ENCODE results near the gene KCNJ11. TPM values are rescaled to one million over a fixed set of nuclear protein-coding genes. Genes with fewer than 3 reads are reported as not detected.

Gene KCNJ11
- total and polyA plus RNA-seq, 2 of the 4 experiments (the other 2 are of a cell fraction) = not detected

DNA sequence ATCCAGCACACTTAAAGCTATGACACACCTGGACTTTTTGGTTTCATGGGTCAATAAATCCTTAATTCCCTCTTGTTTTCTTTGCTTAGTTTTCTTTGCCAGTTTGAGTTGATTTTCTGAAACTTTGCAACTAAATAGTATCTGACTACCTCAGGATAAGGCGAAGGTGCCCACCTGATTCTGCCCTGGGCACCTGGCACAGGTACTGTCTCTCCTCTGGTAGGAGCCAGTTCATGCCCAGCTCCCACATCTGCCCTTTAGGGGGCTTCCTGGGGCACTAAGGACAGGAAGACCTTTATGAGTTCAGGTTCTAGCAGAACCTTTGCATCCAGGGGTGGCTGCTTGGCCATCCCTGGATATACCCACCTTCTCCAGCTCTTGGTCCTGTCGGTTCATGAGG is 19.6 kb upstream of the KCNJ11 start:
- H4K5ac ChIP-seq (ENCODE audit: low read depth, low read length) = no peak overlapping the region

More for the DNA sequence above, 19.6 kb upstream of the KCNJ11 start:
- TF ChIP-seq POLR2A (IDR thresholded peaks at IDR 0.05; ENCODE audit: low read depth, low read length) = no peak
- TF ChIP-seq RFX5 (IDR thresholded peaks at IDR 0.05; ENCODE audit: low read depth, low read length) = no peak
- no peak for TF ChIP-seq RAD21 (IDR thresholded peaks at IDR 0.05; ENCODE audit: low read length)
- no peak for TF ChIP-seq BHLHE40 (IDR thresholded peaks at IDR 0.05; ENCODE audit: low read depth, low read length)
- Histone ChIP-seq H4K20me1 (ENCODE audit: insufficient read depth, low read length) (no peaks in the 10 kb centered on the region), H3K4me2 (ENCODE audit: low read depth, low read length) (no peak overlapping the region), H2BK5ac (ENCODE audit: low read depth, low read length, poor library complexity, severe bottlenecking) (no peak overlapping the region), H2BK120ac (ENCODE audit: low read depth, low read length) (no peak overlapping the region), H2AFZ (replicated peaks; ENCODE audit: low read length, poor library complexity) (no peak overlapping the region), H3K79me1 (ENCODE audit: low read depth in 1 of 2, low read length in 2 of 2) (no peaks in the 10 kb centered on the region), H3K23ac (ENCODE audit: low read depth, low read length) (no peak overlapping the region), H2BK15ac (ENCODE audit: low read depth, low read length) (no peak overlapping the region), H3K56ac (ENCODE audit: extremely low read depth, insufficient read depth, low read length) (no peak overlapping the region), H3K27ac (ENCODE audit: insufficient read depth, low read length) (no peak overlapping the region), H3K9ac (ENCODE audit: low read depth, low read length) (no peak overlapping the region), H3K18ac (ENCODE audit: low read depth, low read length) (no peak overlapping the region), H3K4me3 (ENCODE audit: insufficient read depth, low read depth, low read length) (no peak overlapping the region), H2BK20ac (ENCODE audit: low read depth, low read length) (no peak overlapping the region), H3K4me1 (ENCODE audit: control insufficient read depth, insufficient read depth, low read length) (no peaks in the 10 kb centered on the region), H3K27me3 (ENCODE audit: control insufficient read depth, insufficient read depth, low read length) (peaks cover 3% of the 10 kb centered on the region), H3K9me1 (ENCODE audit: insufficient read depth, low read length) (no peaks in the 10 kb centered on the region), H3K4ac (ENCODE audit: low read depth, low read length) (no peak overlapping the region), H3K36me3 (ENCODE audit: control insufficient read depth, insufficient read depth, low read length) (no peaks in the 10 kb centered on the region), H4K8ac (ENCODE audit: low read depth in 2 of 2, low read length in 2 of 2) (no peak overlapping the region), H3K14ac (replicated peaks; ENCODE audit: low read depth, low read length) (no peak overlapping the region), H2AK5ac (ENCODE audit: low read depth, low read length) (no peak overlapping the region), H2AK9ac (replicated peaks; ENCODE audit: low read depth, low read length, poor library complexity) (no peak overlapping the region), H4K91ac (ENCODE audit: insufficient read depth, low read depth, low read length) (no peak overlapping the region), H3K9me3 (ENCODE audit: control insufficient read depth, insufficient read depth, low read length) (0 out of 2 replicates have a peak, but pooled peaks cover 3% of the 10 kb centered on the region)
- ATAC-seq (ENCODE audit: low read depth) (no peak), DNase-seq (no peak)
- no TSS peak for BruUV-seq (replicated peaks)
- dilution Hi-C loops (cut with HindIII; ENCODE audit: low sequenced_read_pairs, unreplicated experiment) = no loop called here
- intact Hi-C loops (cut with micrococcal nuclease) = no loop called here
- ChIA-PET POLR2A (ENCODE audit: unreplicated experiment) (no interaction called here), CTCF (no interaction called here)
- no CpG with 5 or more reads among the region's 2 CpGs for WGBS, 2 experiments (ENCODE audit: extremely low coverage in 2 of 2, insufficient read length in 1 of 2)
- in situ Hi-C loops (cut with MboI; ENCODE audit: low sequenced_read_pairs) = no loop called here
